A673 (cell line): ENCODE data around the gene LGALS12. TPM values are rescaled to one million over a fixed set of nuclear protein-coding genes. Genes with fewer than 3 reads are reported as not detected.

ENCODE experiments used
- BruUV-seq: library from RNA; stranded (reverse); fragments of 400-500 nt; replicated peaks from 2 replicates; lab custom pipeline; 2021; lab: Mats Ljungman, UMichigan
- CTCF ChIA-PET: fragments of 300-600 bp; sonication (Branson Sonifier 250); formaldehyde crosslinking; loops from one replicate; lab custom pipeline; 2022; ENCODE audit warnings: antibody characterized with exemption; lab: Charles Lee
- POLR2A ChIA-PET: fragments of 300-600 bp; sonication (Branson Sonifier 250); formaldehyde crosslinking; loops from one replicate; lab custom pipeline; 2022; ENCODE audit warnings: antibody characterized with exemption; ENCODE audit not compliant: low non-redundant PET; lab: Charles Lee
- DNase-seq: peaks from one replicate; pipeline ENCODE4 v3.0.0-alpha.2; 2015; ENCODE audit warnings: low spot score
- H3K27ac ChIP-seq: fragments of 200-600 bp; sonication (generic); 2 replicates; pipeline ENCODE4 v1.5.1; 2016; ENCODE audit warnings: mixed run types, low read depth, mild to moderate bottlenecking, mixed read lengths, antibody characterized with exemption, low read length; ENCODE audit not compliant: poor library complexity, severe bottlenecking
- H3K27me3 ChIP-seq: fragments of 200-600 bp; sonication (generic); replicated peaks from 2 replicates; pipeline ENCODE4 v1.6.1; 2017; ENCODE audit warnings: mixed run types, low read depth, mild to moderate bottlenecking, mixed read lengths, antibody characterized with exemption, low read length; ENCODE audit not compliant: insufficient read depth, poor library complexity
- H3K36me3 ChIP-seq: fragments of 200-600 bp; sonication (generic); 2 replicates; pipeline ENCODE4 v1.6.1; 2016; ENCODE audit warnings: mixed run types, mild to moderate bottlenecking, mixed read lengths, antibody characterized with exemption, low read length; ENCODE audit not compliant: insufficient read depth, poor library complexity, severe bottlenecking
- H3K4me1 ChIP-seq: fragments of 200-600 bp; sonication (generic); 2 replicates; pipeline ENCODE4 v1.6.1; 2017; ENCODE audit warnings: mixed run types, mild to moderate bottlenecking, mixed read lengths, antibody characterized with exemption, low read length; ENCODE audit not compliant: insufficient read depth, poor library complexity, severe bottlenecking
- H3K4me3 ChIP-seq: fragments of 200-600 bp; sonication (generic); 2 replicates; pipeline ENCODE4 v1.5.1; 2016; ENCODE audit warnings: low read depth, mixed run types, mild to moderate bottlenecking, mixed read lengths, low read length; ENCODE audit not compliant: poor library complexity, severe bottlenecking
- H3K9me3 ChIP-seq: fragments of 200-600 bp; sonication (generic); 2 replicates; pipeline ENCODE4 v1.6.1; 2016; ENCODE audit warnings: mixed run types, low read depth, mild to moderate bottlenecking, mixed read lengths, antibody characterized with exemption, low read length; ENCODE audit not compliant: poor library complexity, severe bottlenecking
- EZH2 ChIP-seq: fragments of 200-600 bp; sonication (generic); IDR thresholded peaks from 2 replicates; pipeline ENCODE4 v1.6.1; 2017; ENCODE audit warnings: borderline replicate concordance, low read depth, mild to moderate bottlenecking, mixed read lengths, antibody characterized with exemption, low read length; ENCODE audit not compliant: poor library complexity, severe bottlenecking
- intact Hi-C: fragments of 100-400 bp; cut with micrococcal nuclease; formaldehyde crosslinking; loops from one replicate; pipeline ENCODE4 v1.10.0; 2022; ENCODE audit not compliant: unreplicated experiment
- total RNA-seq: library from RNA; stranded (reverse); gene quantifications from 2 replicates; pipeline ENCODE4 v1.2.3, GENCODE V29; 2021
- TF ChIP-seq, protein P1 (sequence below): fragments of 300-800, 200-600 bp; sonication (generic); conservative IDR thresholded peaks from 2 replicates; pipeline ENCODE4 v1.5.1; 2017; ENCODE audit warnings: low read depth, mild to moderate bottlenecking, antibody characterized with exemption, low read length, moderate library complexity, mixed read lengths

The LGALS12 gene
- total RNA-seq, 1 experiment from 2014 or later: not detected

DNA sequence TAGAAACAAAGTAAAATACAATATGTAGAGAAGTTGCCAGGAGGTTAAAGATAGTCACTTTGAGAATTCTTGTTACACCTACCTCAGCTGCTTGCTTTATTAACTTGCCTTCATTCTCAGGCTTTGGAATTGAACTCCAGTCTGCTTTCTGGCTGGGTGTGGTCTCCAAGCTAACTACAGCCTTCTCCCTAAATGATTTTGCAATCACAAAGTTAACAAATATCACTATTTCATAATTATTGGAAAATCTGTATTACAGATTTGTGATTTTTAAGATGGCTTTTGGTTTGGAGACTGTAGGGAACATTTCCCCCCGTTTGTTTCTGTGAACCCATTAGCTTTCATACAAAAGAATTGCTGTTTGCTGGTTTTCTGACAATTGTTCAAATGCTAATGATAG lies 17.1 kb upstream of the LGALS12 start:
- TF ChIP-seq, protein P1, sequence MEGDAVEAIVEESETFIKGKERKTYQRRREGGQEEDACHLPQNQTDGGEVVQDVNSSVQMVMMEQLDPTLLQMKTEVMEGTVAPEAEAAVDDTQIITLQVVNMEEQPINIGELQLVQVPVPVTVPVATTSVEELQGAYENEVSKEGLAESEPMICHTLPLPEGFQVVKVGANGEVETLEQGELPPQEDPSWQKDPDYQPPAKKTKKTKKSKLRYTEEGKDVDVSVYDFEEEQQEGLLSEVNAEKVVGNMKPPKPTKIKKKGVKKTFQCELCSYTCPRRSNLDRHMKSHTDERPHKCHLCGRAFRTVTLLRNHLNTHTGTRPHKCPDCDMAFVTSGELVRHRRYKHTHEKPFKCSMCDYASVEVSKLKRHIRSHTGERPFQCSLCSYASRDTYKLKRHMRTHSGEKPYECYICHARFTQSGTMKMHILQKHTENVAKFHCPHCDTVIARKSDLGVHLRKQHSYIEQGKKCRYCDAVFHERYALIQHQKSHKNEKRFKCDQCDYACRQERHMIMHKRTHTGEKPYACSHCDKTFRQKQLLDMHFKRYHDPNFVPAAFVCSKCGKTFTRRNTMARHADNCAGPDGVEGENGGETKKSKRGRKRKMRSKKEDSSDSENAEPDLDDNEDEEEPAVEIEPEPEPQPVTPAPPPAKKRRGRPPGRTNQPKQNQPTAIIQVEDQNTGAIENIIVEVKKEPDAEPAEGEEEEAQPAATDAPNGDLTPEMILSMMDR: no peak
- TF ChIP-seq EZH2: no peak
- DNase-seq: no peak
- H3K36me3 ChIP-seq: no peaks in the 10 kb centered on the region
- no peak overlapping the region for H3K4me3 ChIP-seq
- ChIA-PET CTCF (no interaction called here), POLR2A (interaction anchor here (0.6 kb wide), 1 partner anchor 409 kb away, joined by 3 read pairs; no protein-coding TSS in a partner anchor)
- peaks cover 12% of the 10 kb centered on the region for H3K9me3 ChIP-seq
- intact Hi-C loops: no loop called here
- no peak overlapping the region for H3K27ac ChIP-seq
- peaks cover 67% of the 10 kb centered on the region for H3K27me3 ChIP-seq
- peaks cover 5% of the 10 kb centered on the region for H3K4me1 ChIP-seq
- BruUV-seq: no TSS peak

DNA sequence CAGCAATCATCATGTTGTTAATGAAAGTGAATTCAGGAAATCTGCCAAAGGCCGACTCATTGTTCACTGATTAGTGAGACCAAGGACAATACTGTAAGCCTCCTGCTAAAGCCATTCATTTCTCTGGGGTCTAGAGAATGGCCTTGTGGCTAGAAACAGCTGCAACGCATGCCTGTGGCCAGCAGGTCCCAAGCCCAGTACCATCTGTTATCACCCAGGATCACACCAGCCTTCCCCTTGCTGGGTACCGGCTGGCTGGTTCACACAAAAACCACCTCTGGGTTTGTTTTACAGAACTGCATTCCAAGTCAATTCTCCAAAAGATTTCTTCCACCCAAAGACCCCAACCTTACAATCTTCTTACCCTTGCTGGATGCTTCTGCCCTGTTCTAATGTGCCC lies 16.0 kb upstream of the LGALS12 start:
- ChIA-PET POLR2A (no interaction called here), CTCF (interaction anchor here (0.6 kb wide), 1 partner anchor 715 kb away, joined by 3 read pairs; no protein-coding TSS in a partner anchor)
- Histone ChIP-seq H3K27me3 (peaks cover 72% of the 10 kb centered on the region), H3K36me3 (no peaks in the 10 kb centered on the region), H3K4me3 (no peak overlapping the region), H3K27ac (no peak overlapping the region), H3K4me1 (peaks cover 5% of the 10 kb centered on the region), H3K9me3 (peaks cover 11% of the 10 kb centered on the region)
- intact Hi-C loops: no loop called here
- no peak for TF ChIP-seq EZH2
- TF ChIP-seq, protein P1: no peak
- DNase-seq: no peak
- no TSS peak for BruUV-seq

DNA sequence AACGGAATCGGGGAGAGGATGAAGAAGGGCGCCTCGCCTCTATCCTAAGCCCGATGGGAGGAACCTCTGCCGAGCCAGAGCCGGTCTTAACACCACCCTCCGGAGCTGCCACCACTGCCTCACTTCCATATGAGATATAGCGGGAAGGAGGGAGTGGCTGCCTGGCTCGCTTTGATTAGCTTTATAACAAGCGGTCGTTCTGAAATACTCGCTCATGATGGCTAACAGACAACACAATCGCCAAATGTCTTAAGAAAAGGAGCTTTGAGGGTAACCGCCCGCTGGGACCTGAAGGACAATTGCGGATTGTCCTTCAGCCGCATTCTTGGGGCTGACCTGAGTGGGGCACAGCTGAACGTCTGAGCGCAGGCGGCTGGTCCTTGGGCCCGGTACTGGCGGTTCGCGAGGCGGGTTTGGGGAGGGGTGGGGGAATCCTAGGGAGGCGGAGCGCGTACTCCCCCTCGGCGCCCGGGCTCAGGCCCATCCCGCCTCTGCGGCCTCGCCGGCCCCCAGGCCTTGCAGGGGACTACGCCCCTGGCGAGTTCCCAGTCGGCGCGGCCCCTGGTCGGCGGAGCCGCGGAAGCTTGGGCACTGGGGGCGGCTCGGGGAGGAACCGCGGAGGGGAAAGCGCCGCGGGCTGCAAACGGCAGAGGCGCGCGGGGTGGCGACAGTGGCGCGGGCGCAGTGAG lies 15.2 kb upstream of the LGALS12 start, which contains the start of gene PLAAT5:
Gene PLAAT5 (minus strand): TSS at position 617 of the 689 bp plus-strand sequence. CDS start 133 bp downstream, at position 484.
- H3K27me3 ChIP-seq: peaks cover 72% of the 10 kb centered on the region
- H3K27ac ChIP-seq: no peak within 1 kb of the TSS
- TF ChIP-seq, protein P1: no peak
- TF ChIP-seq EZH2: peak; percentile 92
- BruUV-seq: no TSS peak
- POLR2A ChIA-PET: no interaction called here
- peaks cover 2% of the 10 kb centered on the region for H3K9me3 ChIP-seq
- DNase-seq: no peak
- H3K4me3 ChIP-seq: peak within 1 kb of the TSS; percentile 29
- no peaks in the 10 kb centered on the region for H3K36me3 ChIP-seq
- H3K4me1 ChIP-seq: peaks cover 5% of the 10 kb centered on the region
- intact Hi-C loops: no loop called here
- CTCF ChIA-PET: no interaction called here
